Mesodermal cell (in vitro differentiated cells): ENCODE measurements around the gene KLHL29.

Experiments
- H3K27ac ChIP-seq: 2 replicates; pipeline ENCODE4 v1.7.0; 2013; ENCODE audit warnings: mild to moderate bottlenecking, low read depth, low read length, moderate library complexity; ENCODE audit not compliant: severe bottlenecking
- H3K36me3 ChIP-seq: 2 replicates; pipeline ENCODE4 v1.7.1; 2013; ENCODE audit warnings: mild to moderate bottlenecking, low read length, moderate library complexity; ENCODE audit not compliant: control insufficient read depth, insufficient read depth
- H3K4me1 ChIP-seq: one replicate; pipeline ENCODE4 v1.7.1; 2013; ENCODE audit warnings: mild to moderate bottlenecking, low read length; ENCODE audit not compliant: insufficient read depth, control insufficient read depth, poor library complexity, severe bottlenecking
- H3K4me3 ChIP-seq: 2 replicates; pipeline ENCODE4 v1.7.0; 2013; ENCODE audit warnings: low read length, control low read depth, mild to moderate bottlenecking; ENCODE audit not compliant: insufficient read depth, poor library complexity, severe bottlenecking; ENCODE audit errors: extremely low read depth
- H3K9me3 ChIP-seq: 2 replicates; pipeline ENCODE4 v1.7.1; 2013; ENCODE audit warnings: mild to moderate bottlenecking, low read length, moderate library complexity; ENCODE audit not compliant: control insufficient read depth
- WGBS, 2 experiments: methylation state at CpG; one replicate each; pipeline ENCODE4 v1.1.5; 2013; ENCODE audit warnings: missing lambda C conversion rate in 2 of 2; ENCODE audit not compliant: insufficient coverage in 2 of 2; 5-methylcytosine and 5-hydroxymethylcytosine counted together

Gene KLHL29

GRCh38 chr2:23411752-23412431 lies 26.9 kb downstream of the KLHL29 start:
- peaks cover 26% of the 10 kb centered on the region for H3K4me1 ChIP-seq
- H3K9me3 ChIP-seq, result no peaks in the 10 kb centered on the region
- WGBS, 2 experiments, result 92 to 94% methylated on average over 7 to 9 of the region's 9 CpGs
- no peak overlapping the region for H3K4me3 ChIP-seq
- H3K27ac ChIP-seq, result no peak overlapping the region
- no peaks in the 10 kb centered on the region for H3K36me3 ChIP-seq

- Histone ChIP-seq H3K4me1 (peaks cover 26% of the 10 kb centered on the region), H3K36me3 (no peaks in the 10 kb centered on the region), H3K27ac (no peak overlapping the region), H3K9me3 (no peaks in the 10 kb centered on the region), H3K4me3 (no peak overlapping the region)
- 85 to 86% methylated on average over 11 of the region's 11 CpGs for WGBS, 2 experiments
Measured at GRCh38 chr2:23412556-23413155, 27.7 kb downstream of the KLHL29 start.

GRCh38 chr2:23413641-23414040 lies 28.7 kb downstream of the KLHL29 start:
- H3K4me3 ChIP-seq, result no peak overlapping the region
- H3K9me3 ChIP-seq, result no peaks in the 10 kb centered on the region
- no peaks in the 10 kb centered on the region for H3K36me3 ChIP-seq
- no peak overlapping the region for H3K27ac ChIP-seq
- H3K4me1 ChIP-seq, result peaks cover 35% of the 10 kb centered on the region
- WGBS, 2 experiments, result 80 to 94% methylated on average over 4 to 5 of the region's 8 CpGs

GRCh38 chr2:23414106-23414505 lies 29.1 kb downstream of the KLHL29 start:
- no peak overlapping the region for H3K27ac ChIP-seq
- no peak overlapping the region for H3K4me3 ChIP-seq
- no peaks in the 10 kb centered on the region for H3K9me3 ChIP-seq
- WGBS, 2 experiments, result 96 to 98% methylated on average over 8 of the region's 8 CpGs
- peaks cover 39% of the 10 kb centered on the region for H3K4me1 ChIP-seq
- no peaks in the 10 kb centered on the region for H3K36me3 ChIP-seq

GRCh38 chr2:23414871-23415270 lies 29.9 kb downstream of the KLHL29 start:
- H3K4me1 ChIP-seq, result peaks cover 45% of the 10 kb centered on the region
- H3K9me3 ChIP-seq, result no peaks in the 10 kb centered on the region
- no peak overlapping the region for H3K4me3 ChIP-seq
- WGBS, 2 experiments, result 60 to 83% methylated on average over 1 to 3 of the region's 4 CpGs
- no peaks in the 10 kb centered on the region for H3K36me3 ChIP-seq
- peak overlapping the region; percentile 3 for H3K27ac ChIP-seq

- 93 to 96% methylated on average over 11 of the region's 12 CpGs for WGBS, 2 experiments
- no peak overlapping the region for H3K27ac ChIP-seq
- no peaks in the 10 kb centered on the region for H3K36me3 ChIP-seq
- no peak overlapping the region for H3K4me3 ChIP-seq
- peaks cover 30% of the 10 kb centered on the region for H3K4me1 ChIP-seq
- no peaks in the 10 kb centered on the region for H3K9me3 ChIP-seq
Measured at GRCh38 chr2:23417310-23417709, 32.3 kb downstream of the KLHL29 start.

GRCh38 chr2:23418056-23418455 lies 33.1 kb downstream of the KLHL29 start:
- WGBS, 2 experiments, result 100% methylated on average over 1 of the region's 5 CpGs
- Histone ChIP-seq H3K36me3 (no peaks in the 10 kb centered on the region), H3K27ac (peak overlapping the region; percentile 59), H3K9me3 (no peaks in the 10 kb centered on the region), H3K4me1 (peaks cover 32% of the 10 kb centered on the region), H3K4me3 (no peak overlapping the region)

- 68 to 83% methylated on average over 5 of the region's 6 CpGs for WGBS, 2 experiments
- Histone ChIP-seq H3K36me3 (no peaks in the 10 kb centered on the region), H3K4me1 (peaks cover 37% of the 10 kb centered on the region), H3K27ac (peak overlapping the region; percentile 59), H3K4me3 (no peak overlapping the region), H3K9me3 (no peaks in the 10 kb centered on the region)
Measured at GRCh38 chr2:23418461-23418911, 33.5 kb downstream of the KLHL29 start.

GRCh38 chr2:23419171-23420090 lies 34.5 kb downstream of the KLHL29 start:
- no peaks in the 10 kb centered on the region for H3K9me3 ChIP-seq
- peak overlapping the region; percentile 59 for H3K27ac ChIP-seq
- 92 to 95% methylated on average over 23 to 24 of the region's 25 CpGs for WGBS, 2 experiments
- peaks cover 37% of the 10 kb centered on the region for H3K4me1 ChIP-seq
- H3K4me3 ChIP-seq, result no peak overlapping the region
- H3K36me3 ChIP-seq, result no peaks in the 10 kb centered on the region

- Histone ChIP-seq H3K27ac (no peak overlapping the region), H3K4me1 (peaks cover 32% of the 10 kb centered on the region), H3K4me3 (no peak overlapping the region), H3K9me3 (no peaks in the 10 kb centered on the region), H3K36me3 (no peaks in the 10 kb centered on the region)
- 93 to 96% methylated on average over 24 to 25 of the region's 26 CpGs for WGBS, 2 experiments
Measured at GRCh38 chr2:23420091-23420839, 35.3 kb downstream of the KLHL29 start.
